SU-DHL-6 (cell line): ENCODE measurements around the gene POLE.

ENCODE experiments used
- H2AFZ ChIP-seq: fragments of 200-600 bp; sonication (generic); 2 replicates; pipeline ENCODE4 v1.6.1; 2014; ENCODE audit warnings: low read depth, mild to moderate bottlenecking, moderate library complexity, mixed read lengths, antibody characterized with exemption, low read length; ENCODE audit not compliant: severe bottlenecking
- H3F3A ChIP-seq: fragments of 200-600 bp; shearing (Covaris generic); 2 replicates; pipeline ENCODE4 v1.6.0; 2016; ENCODE audit warnings: antibody characterized with exemption, mild to moderate bottlenecking; ENCODE audit not compliant: insufficient read depth
- H3K27ac ChIP-seq: fragments of 200-600 bp; sonication (generic); 2 replicates; pipeline ENCODE4 v1.5.1; 2016; ENCODE audit warnings: low read depth, mild to moderate bottlenecking, low read length, moderate library complexity, mixed read lengths
- H3K27me3 ChIP-seq: fragments of 200-600 bp; sonication (generic), shearing (Covaris generic); 2 replicates; pipeline ENCODE4 v1.6.0; 2014; ENCODE audit warnings: mild to moderate bottlenecking, low read length
- H3K36me3 ChIP-seq: fragments of 200-600 bp; sonication (generic); 2 replicates; pipeline ENCODE4 v1.6.1; 2014; ENCODE audit warnings: mild to moderate bottlenecking, low read length, mixed read lengths
- H3K4me2 ChIP-seq: fragments of 300-600, 200-600 bp; shearing (Covaris generic), sonication (generic); 2 replicates; pipeline ENCODE4 v1.6.0; 2014; ENCODE audit warnings: low read length, low read depth, mild to moderate bottlenecking; ENCODE audit not compliant: poor library complexity, severe bottlenecking
- H3K4me3 ChIP-seq: fragments of 200-600 bp; sonication (generic); 2 replicates; pipeline ENCODE4 v1.5.1; 2014; ENCODE audit warnings: antibody characterized with exemption, low read length, mild to moderate bottlenecking, mixed read lengths; ENCODE audit not compliant: insufficient read depth, poor library complexity, severe bottlenecking
- H3K79me2 ChIP-seq: fragments of 200-600 bp; sonication (generic); 2 replicates; pipeline ENCODE4 v1.6.1; 2014; ENCODE audit warnings: mild to moderate bottlenecking, low read length, moderate library complexity; ENCODE audit not compliant: insufficient read depth
- H3K9ac ChIP-seq: fragments of 200-600 bp; sonication (generic); 2 replicates; pipeline ENCODE4 v1.7.0; 2014; ENCODE audit warnings: mild to moderate bottlenecking, low read length
- H3K9me2 ChIP-seq: fragments of 200-600 bp; sonication (generic); replicated peaks from 2 replicates; pipeline ENCODE4 v1.6.1; 2014; ENCODE audit warnings: low read length; ENCODE audit not compliant: insufficient read depth
- H3K9me3 ChIP-seq: fragments of 200-600 bp; sonication (generic); 2 replicates; pipeline ENCODE4 v1.6.1; 2014; ENCODE audit warnings: low read length, mixed read lengths; ENCODE audit not compliant: insufficient read depth
- H4K20me1 ChIP-seq: fragments of 200-600 bp; sonication (generic); 2 replicates; pipeline ENCODE4 v1.6.1; 2014; ENCODE audit warnings: low read depth, mild to moderate bottlenecking, antibody characterized with exemption, low read length, moderate library complexity, mixed read lengths
- EZH2phosphoT487 ChIP-seq: fragments of 200-600 bp; sonication (generic), shearing (Covaris generic); conservative IDR thresholded peaks from 2 replicates; pipeline ENCODE4 v1.6.1; 2018; ENCODE audit warnings: mild to moderate bottlenecking, antibody characterized with exemption, low read length, moderate library complexity, mixed read lengths
- TF ChIP-seq, protein P1 (sequence below): fragments of 200-600 bp; sonication (generic); IDR thresholded peaks from one replicate; pipeline ENCODE4 v1.5.1; 2017; ENCODE audit warnings: antibody characterized with exemption, mild to moderate bottlenecking, low read length, moderate library complexity; ENCODE audit not compliant: insufficient read depth, poor library complexity, severe bottlenecking

Gene POLE

DNA sequence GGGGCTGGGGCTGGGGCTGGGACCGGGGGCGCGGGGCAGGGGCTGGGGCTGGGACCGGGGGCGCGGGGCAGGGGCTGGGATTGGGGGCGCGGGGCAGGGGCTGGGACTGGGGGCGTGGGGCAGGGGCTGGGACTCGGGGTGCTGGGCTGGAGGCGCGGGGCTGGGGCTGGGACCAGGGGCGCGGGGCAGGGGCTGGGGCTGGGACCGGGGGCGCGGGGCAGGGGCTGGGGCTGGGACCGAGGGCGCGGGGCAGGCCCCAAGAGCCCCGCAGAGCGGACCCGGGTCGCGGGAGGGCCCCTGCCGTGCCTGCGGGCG lies 68.1 kb downstream of the POLE start:
- H3K9me2 ChIP-seq = no peaks in the 10 kb centered on the region
- no peak overlapping the region for H3K4me2 ChIP-seq
- TF ChIP-seq, protein P1, sequence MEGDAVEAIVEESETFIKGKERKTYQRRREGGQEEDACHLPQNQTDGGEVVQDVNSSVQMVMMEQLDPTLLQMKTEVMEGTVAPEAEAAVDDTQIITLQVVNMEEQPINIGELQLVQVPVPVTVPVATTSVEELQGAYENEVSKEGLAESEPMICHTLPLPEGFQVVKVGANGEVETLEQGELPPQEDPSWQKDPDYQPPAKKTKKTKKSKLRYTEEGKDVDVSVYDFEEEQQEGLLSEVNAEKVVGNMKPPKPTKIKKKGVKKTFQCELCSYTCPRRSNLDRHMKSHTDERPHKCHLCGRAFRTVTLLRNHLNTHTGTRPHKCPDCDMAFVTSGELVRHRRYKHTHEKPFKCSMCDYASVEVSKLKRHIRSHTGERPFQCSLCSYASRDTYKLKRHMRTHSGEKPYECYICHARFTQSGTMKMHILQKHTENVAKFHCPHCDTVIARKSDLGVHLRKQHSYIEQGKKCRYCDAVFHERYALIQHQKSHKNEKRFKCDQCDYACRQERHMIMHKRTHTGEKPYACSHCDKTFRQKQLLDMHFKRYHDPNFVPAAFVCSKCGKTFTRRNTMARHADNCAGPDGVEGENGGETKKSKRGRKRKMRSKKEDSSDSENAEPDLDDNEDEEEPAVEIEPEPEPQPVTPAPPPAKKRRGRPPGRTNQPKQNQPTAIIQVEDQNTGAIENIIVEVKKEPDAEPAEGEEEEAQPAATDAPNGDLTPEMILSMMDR = no peak
- no peak for TF ChIP-seq EZH2phosphoT487
- no peak overlapping the region for H3K27ac ChIP-seq
- H3K4me3 ChIP-seq = no peak overlapping the region
- no peaks in the 10 kb centered on the region for H4K20me1 ChIP-seq
- no peaks in the 10 kb centered on the region for H3K79me2 ChIP-seq
- no peaks in the 10 kb centered on the region for H3K9me3 ChIP-seq
- no peak overlapping the region for H3K9ac ChIP-seq
- no peaks in the 10 kb centered on the region for H3K27me3 ChIP-seq
- H3K36me3 ChIP-seq = no peaks in the 10 kb centered on the region
- H3F3A ChIP-seq = peaks cover 5% of the 10 kb centered on the region; the same call in 1 of the 2 replicates
- no peak overlapping the region for H2AFZ ChIP-seq

DNA sequence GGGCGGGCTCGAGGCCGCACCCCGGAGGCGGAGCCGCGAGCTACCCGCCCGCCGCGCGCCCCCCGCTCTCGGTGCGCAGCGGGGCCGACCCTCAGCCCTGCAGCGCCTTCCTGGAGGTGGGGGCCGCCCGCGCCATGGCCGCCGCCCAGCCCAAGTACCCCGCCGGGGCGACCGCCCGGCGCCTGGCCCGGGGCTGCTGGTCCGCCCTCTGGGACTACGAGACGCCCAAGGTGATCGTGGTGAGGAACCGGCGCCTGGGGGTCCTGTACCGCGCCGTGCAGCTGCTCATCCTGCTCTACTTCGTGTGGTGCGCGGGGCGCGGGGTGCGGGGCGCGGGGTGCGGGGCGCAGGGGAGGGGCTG lies 68.5 kb downstream of the POLE start, which contains the start of gene P2RX2:
Gene P2RX2, plus strand, starts transcription at position 94 of the 361 bp plus-strand sequence. Its CDS starts 41 bp downstream, at position 135.
- Histone ChIP-seq H3K9me3 (no peaks in the 10 kb centered on the region), H3K9me2 (no peaks in the 10 kb centered on the region), H3K9ac (no peak within 1 kb of the TSS), H3K4me2 (no peak within 1 kb of the TSS), H3K79me2 (no peaks in the 10 kb centered on the region), H3K4me3 (no peak within 1 kb of the TSS), H3K36me3 (no peaks in the 10 kb centered on the region), H3F3A (peaks cover 5% of the 10 kb centered on the region; the same call in 1 of the 2 replicates), H2AFZ (no peak within 1 kb of the TSS), H3K27ac (no peak within 1 kb of the TSS), H3K27me3 (no peaks in the 10 kb centered on the region), H4K20me1 (no peaks in the 10 kb centered on the region)
- TF ChIP-seq EZH2phosphoT487 = no peak
- TF ChIP-seq, protein P1 = no peak

DNA sequence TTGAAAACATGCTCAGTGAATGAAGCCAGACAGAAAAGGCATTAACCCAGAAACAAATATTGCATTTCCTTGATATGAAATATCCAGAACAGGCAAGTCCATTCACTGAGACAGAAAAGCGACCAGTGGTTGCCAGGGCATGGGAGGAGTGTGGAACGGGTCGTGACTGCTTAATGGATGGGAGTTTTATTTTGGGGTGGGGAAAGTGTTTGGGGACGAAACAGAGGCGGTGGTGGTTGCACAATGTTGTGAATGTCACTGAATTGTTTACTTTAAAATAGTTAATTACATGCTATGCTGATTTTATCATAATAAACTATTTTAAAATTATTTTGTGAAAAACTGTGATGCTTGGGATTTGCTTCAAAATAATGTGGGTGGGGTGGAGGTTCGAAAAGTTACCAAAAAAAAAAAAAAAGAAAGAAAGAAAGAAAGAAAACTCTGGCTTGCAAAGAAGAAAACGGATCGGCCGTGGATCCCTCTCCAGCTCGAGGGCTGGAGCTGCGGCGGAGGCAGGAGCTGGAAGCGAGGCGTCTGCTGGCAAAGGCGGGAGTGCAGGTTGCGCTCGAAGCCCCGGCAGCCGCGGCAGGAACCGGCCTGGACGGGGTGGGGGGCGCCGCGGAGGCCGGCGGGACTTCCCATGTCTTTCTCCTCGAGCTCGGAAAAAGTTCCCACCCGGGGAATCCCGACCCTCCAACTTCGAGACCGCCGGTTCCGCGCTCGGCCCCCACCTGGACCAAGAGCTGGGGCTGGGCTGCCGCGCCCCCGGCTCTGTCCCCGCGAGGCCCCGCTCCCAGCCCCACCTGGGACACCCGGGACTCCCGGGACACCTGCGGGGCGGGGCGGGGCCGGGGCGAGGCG lies 69.1 kb downstream of the POLE start:
- Histone ChIP-seq H3K27me3 (no peaks in the 10 kb centered on the region), H2AFZ (no peak overlapping the region), H3K9ac (no peak overlapping the region), H3K27ac (no peak overlapping the region), H3F3A (peaks cover 5% of the 10 kb centered on the region; the same call in 1 of the 2 replicates), H3K36me3 (no peaks in the 10 kb centered on the region), H4K20me1 (no peaks in the 10 kb centered on the region), H3K4me3 (no peak overlapping the region), H3K9me2 (no peaks in the 10 kb centered on the region), H3K4me2 (no peak overlapping the region), H3K79me2 (no peaks in the 10 kb centered on the region), H3K9me3 (no peaks in the 10 kb centered on the region)
- TF ChIP-seq, protein P1 = no peak
- TF ChIP-seq EZH2phosphoT487 = no peak
